BJ (cell line): ENCODE results near the gene YARS1. TPM values are rescaled to one million over a fixed set of nuclear protein-coding genes. Genes with fewer than 3 reads are reported as not detected.
A peak's percentile ranks its signal among the peaks of the same experiment; 100 is the strongest.

Experiments
- CTCF ChIA-PET: fragments of 350-600 bp; formaldehyde crosslinking; extraction: SDS; loops from one replicate; lab custom pipeline; 2021; ENCODE audit warnings: antibody characterized with exemption, inconsistent platforms; lab: Yijun Ruan, JAX
- POLR2A ChIA-PET: fragments of 300-600 bp; sonication (Branson Sonifier 250); formaldehyde crosslinking; extraction: SDS; loops from one replicate; lab custom pipeline; 2021; ENCODE audit warnings: antibody characterized with exemption; lab: Charles Lee
- DNase-seq: peaks from one replicate; pipeline ENCODE4 v3.0.0-alpha.2; 2011; ENCODE audit warnings: low read depth
- H3K27me3 ChIP-seq: 2 replicates; pipeline ENCODE4 v1.6.0; 2011; ENCODE audit warnings: low read length; ENCODE audit not compliant: control insufficient read depth, insufficient read depth
- H3K36me3 ChIP-seq: 2 replicates; pipeline ENCODE4 v1.5.1; 2011; ENCODE audit warnings: low read length; ENCODE audit not compliant: control insufficient read depth, insufficient read depth
- H3K4me3 ChIP-seq: 2 replicates; pipeline ENCODE4 v1.5.1; 2011; ENCODE audit warnings: low read depth, mild to moderate bottlenecking, control low read depth, low read length
- polyA minus RNA-seq: library from RNA; depleted of rRNA, polyadenylated mRNA; stranded (reverse); fragments of >200 nt; gene quantifications from 2 replicates; pipeline ENCODE4 v1.2.3, GENCODE V29; 2011; rRNA and poly(A)+ RNA removed
- polyA plus RNA-seq: library from polyadenylated mRNA; depleted of rRNA; stranded (reverse); fragments of >200 nt; gene quantifications from 2 replicates; pipeline ENCODE4 v1.2.3, GENCODE V29; 2011; rRNA removed
- TF ChIP-seq, protein P1 (sequence below): IDR thresholded peaks from 2 replicates; pipeline ENCODE4 v1.5.1; 2011; ENCODE audit warnings: low read depth, mild to moderate bottlenecking, control low read depth, inconsistent platforms, low read length, moderate library complexity; ENCODE audit not compliant: insufficient read depth

YARS1 gene
- polyA plus RNA-seq (71.8 and 75.3 TPM in 2 replicates), polyA minus RNA-seq (76.8 and 78.8 TPM in 2 replicates)

- TF ChIP-seq, protein P1, sequence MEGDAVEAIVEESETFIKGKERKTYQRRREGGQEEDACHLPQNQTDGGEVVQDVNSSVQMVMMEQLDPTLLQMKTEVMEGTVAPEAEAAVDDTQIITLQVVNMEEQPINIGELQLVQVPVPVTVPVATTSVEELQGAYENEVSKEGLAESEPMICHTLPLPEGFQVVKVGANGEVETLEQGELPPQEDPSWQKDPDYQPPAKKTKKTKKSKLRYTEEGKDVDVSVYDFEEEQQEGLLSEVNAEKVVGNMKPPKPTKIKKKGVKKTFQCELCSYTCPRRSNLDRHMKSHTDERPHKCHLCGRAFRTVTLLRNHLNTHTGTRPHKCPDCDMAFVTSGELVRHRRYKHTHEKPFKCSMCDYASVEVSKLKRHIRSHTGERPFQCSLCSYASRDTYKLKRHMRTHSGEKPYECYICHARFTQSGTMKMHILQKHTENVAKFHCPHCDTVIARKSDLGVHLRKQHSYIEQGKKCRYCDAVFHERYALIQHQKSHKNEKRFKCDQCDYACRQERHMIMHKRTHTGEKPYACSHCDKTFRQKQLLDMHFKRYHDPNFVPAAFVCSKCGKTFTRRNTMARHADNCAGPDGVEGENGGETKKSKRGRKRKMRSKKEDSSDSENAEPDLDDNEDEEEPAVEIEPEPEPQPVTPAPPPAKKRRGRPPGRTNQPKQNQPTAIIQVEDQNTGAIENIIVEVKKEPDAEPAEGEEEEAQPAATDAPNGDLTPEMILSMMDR, result no peak
- ChIA-PET CTCF (interaction anchor here (0.7 to 1.4 kb wide), 2 partner anchors 55 to 72 kb away, joined by 3 read pairs; no protein-coding TSS in a partner anchor), POLR2A (no interaction called here)
Measured at GRCh38 chr1:32817159-32817814, at the start of gene YARS1, which contains the start of gene S100PBP. YARS1 (minus strand) TSS chr1:32817358; CDS start chr1:32817244, 114 bp downstream. S100PBP (plus strand) TSS chr1:32817653; CDS start chr1:32826100, 8,447 bp downstream.

DNA sequence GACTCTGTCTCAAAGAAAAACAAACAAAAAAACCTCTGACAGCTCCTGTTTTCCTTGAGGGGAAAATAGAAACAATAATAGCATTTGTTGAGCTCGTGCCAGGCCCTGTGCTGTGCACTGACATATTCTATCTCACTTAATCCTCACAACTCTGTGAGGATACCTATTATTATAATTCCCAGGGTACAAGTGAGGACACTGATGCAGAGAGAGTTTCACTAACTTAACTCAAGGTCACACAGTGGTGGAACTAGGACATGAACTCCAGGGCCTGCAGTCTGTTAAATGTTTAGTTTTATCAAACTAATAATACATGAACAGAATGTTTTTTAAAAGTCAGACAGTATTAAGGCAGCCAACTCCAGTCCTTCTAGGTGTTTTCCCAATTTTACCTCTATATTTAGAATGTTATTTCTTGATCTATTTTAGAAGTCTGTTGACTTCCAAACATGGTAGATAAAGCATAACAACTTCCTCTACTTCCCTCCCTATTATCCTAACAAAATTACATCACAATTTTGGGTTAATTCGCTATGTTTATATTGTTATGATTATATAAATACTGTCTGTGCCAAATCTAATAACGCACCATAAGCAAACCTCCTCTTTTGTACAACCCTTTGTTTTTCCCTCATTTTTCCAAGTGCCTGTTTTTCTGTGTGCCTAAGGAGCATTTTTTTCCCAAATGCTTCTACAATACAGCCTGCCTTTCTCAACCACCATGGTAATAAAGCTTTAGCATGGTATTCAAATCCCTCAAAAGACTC is 48.7 kb upstream of the YARS1 start:
- 0 out of 2 replicates have a peak, but pooled peaks cover 2% of the 10 kb centered on the region for H3K27me3 ChIP-seq
- ChIA-PET CTCF (interaction anchor here (0.9 to 1.9 kb wide), 3 partner anchors 10 to 418 kb away, joined by 3 to 10 read pairs (median 4); no protein-coding TSS in a partner anchor), POLR2A (no interaction called here)
- DNase-seq, result no peak
- peaks cover 3% of the 10 kb centered on the region for H3K36me3 ChIP-seq
- TF ChIP-seq, protein P1, result no peak
- no peak overlapping the region for H3K4me3 ChIP-seq

More at GRCh38 chr1:32817159-32817814, at the start of gene YARS1, which contains the start of gene S100PBP:
- DNase-seq, result peak; percentile 78
- Histone ChIP-seq H3K27me3 (no peaks in the 10 kb centered on the region), H3K36me3 (peaks cover 2% of the 10 kb centered on the region; the same call in 1 of the 2 replicates), H3K4me3 (peak within 1 kb of the TSS; percentile 69)

- Histone ChIP-seq H3K36me3 (peaks cover 3% of the 10 kb centered on the region), H3K4me3 (no peak overlapping the region), H3K27me3 (no peaks in the 10 kb centered on the region)
- TF ChIP-seq, protein P1, result no peak
- DNase-seq, result no peak
- POLR2A ChIA-PET, result no interaction called here
- CTCF ChIA-PET, result no interaction called here
Measured at GRCh38 chr1:32864375-32865019, 47.3 kb upstream of the YARS1 start.

- ChIA-PET CTCF (interaction anchor here (1.1 to 4.9 kb wide), 2 partner anchors 9 to 12 kb away, joined by 3 to 33 read pairs; no protein-coding TSS in a partner anchor), POLR2A (no interaction called here)
- peaks cover 3% of the 10 kb centered on the region for H3K36me3 ChIP-seq
Measured at GRCh38 chr1:32863881-32864245, 46.7 kb upstream of the YARS1 start.

More at GRCh38 chr1:32863881-32864245, 46.7 kb upstream of the YARS1 start:
- no peak overlapping the region for H3K4me3 ChIP-seq
- no peaks in the 10 kb centered on the region for H3K27me3 ChIP-seq
- TF ChIP-seq, protein P1, result no peak
- DNase-seq, result no peak
